ENCODE measurements around the gene SH2D1B.

Gene SH2D1B

DNA sequence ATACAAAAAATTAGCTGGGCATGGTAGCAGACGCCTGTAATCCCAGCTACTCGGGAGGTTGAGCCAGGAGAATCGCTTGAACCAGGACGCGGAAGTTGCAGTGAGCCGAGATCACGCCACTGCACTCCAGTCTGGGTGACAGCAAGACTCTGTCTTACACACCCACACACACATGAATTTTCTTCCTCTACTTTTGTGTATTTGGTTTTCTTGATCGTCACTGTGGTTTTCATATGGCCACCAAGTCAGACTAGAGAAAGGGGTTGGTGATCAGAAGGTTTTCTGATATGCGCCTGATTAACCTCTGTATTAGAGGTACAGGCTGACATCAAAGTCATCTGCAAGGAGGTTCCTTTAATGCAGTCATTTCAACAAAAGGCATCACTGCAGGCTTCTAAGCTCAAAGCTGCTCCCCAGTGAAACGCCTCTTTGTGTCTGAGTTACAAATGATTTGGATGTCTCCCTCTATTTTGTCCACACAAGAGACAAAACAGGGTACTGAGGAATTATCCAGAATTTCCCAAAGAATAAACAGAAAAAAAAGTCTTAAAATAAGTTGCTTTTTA is 11.1 kb downstream of the SH2D1B start:
- H2BK5ac ChIP-seq (ENCODE audit: low read depth, low read length, poor library complexity) = no peak overlapping the region
- H3K79me1 ChIP-seq (ENCODE audit: low read length) = no peaks in the 10 kb centered on the region
- no peak overlapping the region for H3K27ac ChIP-seq (ENCODE audit: low read depth, low read length)
- H3K4me3 ChIP-seq (ENCODE audit: low read depth, low read length) = no peak overlapping the region
- no peaks in the 10 kb centered on the region for H3K9me3 ChIP-seq (ENCODE audit: insufficient read depth, low read depth, low read length)
- H2AFZ ChIP-seq (ENCODE audit: insufficient read depth, low read length, poor library complexity) = no peak overlapping the region
- H3K14ac ChIP-seq (ENCODE audit: low read length) = no peak overlapping the region
- no peak overlapping the region for H4K8ac ChIP-seq (ENCODE audit: low read depth, low read length)
- H3K4me2 ChIP-seq (ENCODE audit: low read length) = no peak overlapping the region
- no peaks in the 10 kb centered on the region for H3K79me2 ChIP-seq (ENCODE audit: control insufficient read depth, insufficient read depth, low read length, poor library complexity)
- DNase-seq = no peak
- no peak overlapping the region for H3K4ac ChIP-seq (ENCODE audit: low read depth, low read length)
- H3K9ac ChIP-seq (ENCODE audit: low read length) = no peak overlapping the region
- peaks cover 0 to 2% of the 10 kb centered on the region in 2 experiments for H3K4me1 ChIP-seq (ENCODE audit: control insufficient read depth in 1 of 2, insufficient read depth in 2 of 2, low read length in 2 of 2)
- H3K18ac ChIP-seq (ENCODE audit: low read length) = no peak overlapping the region
- no CpG with 5 or more reads among the region's 10 CpGs for WGBS (ENCODE audit: extremely low coverage, insufficient coverage, insufficient read length)
- no peak overlapping the region for H2AK5ac ChIP-seq (ENCODE audit: low read length)
- no peaks in the 10 kb centered on the region for H3K36me3 ChIP-seq (ENCODE audit: control insufficient read depth in 1 of 2, insufficient read depth in 2 of 2, low read length in 2 of 2)
- no peak overlapping the region for H4K12ac ChIP-seq (ENCODE audit: low read depth, low read length)
- H3K23ac ChIP-seq (ENCODE audit: low read length) = no peak overlapping the region
- no peak overlapping the region for H2BK12ac ChIP-seq (ENCODE audit: low read length)
- no peak overlapping the region for H2BK120ac ChIP-seq (ENCODE audit: insufficient read depth, low read length, poor library complexity)
- H3K27me3 ChIP-seq (ENCODE audit: insufficient read depth, low read length) = no peaks in the 10 kb centered on the region
- H4K91ac ChIP-seq (ENCODE audit: low read depth, low read length) = no peak overlapping the region

- Histone ChIP-seq H3K9me3 (ENCODE audit: insufficient read depth, low read depth, low read length) (no peaks in the 10 kb centered on the region), H3K4ac (ENCODE audit: low read depth, low read length) (no peak overlapping the region), H3K4me3 (ENCODE audit: low read depth, low read length) (no peak overlapping the region), H2AK5ac (ENCODE audit: low read length) (no peak overlapping the region), H3K9ac (ENCODE audit: low read length) (no peak overlapping the region), H3K23ac (ENCODE audit: low read length) (no peak overlapping the region), H2BK120ac (ENCODE audit: insufficient read depth, low read length, poor library complexity) (no peak overlapping the region), H3K27me3 (ENCODE audit: insufficient read depth, low read length) (no peaks in the 10 kb centered on the region), H3K36me3 (ENCODE audit: control insufficient read depth in 1 of 2, insufficient read depth in 2 of 2, low read length in 2 of 2) (no peaks in the 10 kb centered on the region), H2AFZ (ENCODE audit: insufficient read depth, low read length, poor library complexity) (no peak overlapping the region), H4K8ac (ENCODE audit: low read depth, low read length) (no peak overlapping the region), H4K12ac (ENCODE audit: low read depth, low read length) (no peak overlapping the region), H3K18ac (ENCODE audit: low read length) (no peak overlapping the region), H3K14ac (ENCODE audit: low read length) (no peak overlapping the region), H3K4me1 (ENCODE audit: control insufficient read depth in 1 of 2, insufficient read depth in 2 of 2, low read length in 2 of 2) (no peaks in the 10 kb centered on the region), H2BK5ac (ENCODE audit: low read depth, low read length, poor library complexity) (no peak overlapping the region), H3K79me2 (ENCODE audit: control insufficient read depth, insufficient read depth, low read length, poor library complexity) (no peaks in the 10 kb centered on the region), H4K91ac (ENCODE audit: low read depth, low read length) (no peak overlapping the region), H2BK12ac (ENCODE audit: low read length) (no peak overlapping the region), H3K27ac (ENCODE audit: low read depth, low read length) (no peak overlapping the region), H3K79me1 (ENCODE audit: low read length) (no peaks in the 10 kb centered on the region), H3K4me2 (ENCODE audit: low read length) (no peak overlapping the region)
- DNase-seq = no peak
- no CpG with 5 or more reads among the region's 8 CpGs for WGBS (ENCODE audit: extremely low coverage, insufficient coverage, insufficient read length)
Observed at GRCh38 chr1:162398999-162399580, 12.8 kb downstream of the SH2D1B start.

- Histone ChIP-seq H2BK12ac (ENCODE audit: low read length) (no peak overlapping the region), H3K79me1 (ENCODE audit: low read length) (no peaks in the 10 kb centered on the region), H3K9me3 (ENCODE audit: insufficient read depth, low read depth, low read length) (no peaks in the 10 kb centered on the region), H3K9ac (ENCODE audit: low read length) (no peak overlapping the region), H2AK5ac (ENCODE audit: low read length) (no peak overlapping the region), H3K4me3 (ENCODE audit: low read depth, low read length) (no peak overlapping the region), H3K79me2 (ENCODE audit: control insufficient read depth, insufficient read depth, low read length, poor library complexity) (no peaks in the 10 kb centered on the region), H3K4ac (ENCODE audit: low read depth, low read length) (no peak overlapping the region), H4K12ac (ENCODE audit: low read depth, low read length) (no peak overlapping the region), H4K8ac (ENCODE audit: low read depth, low read length) (no peak overlapping the region), H2BK5ac (ENCODE audit: low read depth, low read length, poor library complexity) (no peak overlapping the region), H2BK120ac (ENCODE audit: insufficient read depth, low read length, poor library complexity) (no peak overlapping the region), H4K91ac (ENCODE audit: low read depth, low read length) (no peak overlapping the region), H2AFZ (ENCODE audit: insufficient read depth, low read length, poor library complexity) (no peak overlapping the region), H3K14ac (ENCODE audit: low read length) (no peak overlapping the region), H3K4me1 (ENCODE audit: control insufficient read depth in 1 of 2, insufficient read depth in 2 of 2, low read length in 2 of 2) (no peaks in the 10 kb centered on the region), H3K36me3 (ENCODE audit: control insufficient read depth in 1 of 2, insufficient read depth in 2 of 2, low read length in 2 of 2) (no peaks in the 10 kb centered on the region), H3K27ac (ENCODE audit: low read depth, low read length) (no peak overlapping the region), H3K4me2 (ENCODE audit: low read length) (no peak overlapping the region), H3K27me3 (ENCODE audit: insufficient read depth, low read length) (no peaks in the 10 kb centered on the region), H3K18ac (ENCODE audit: low read length) (no peak overlapping the region), H3K23ac (ENCODE audit: low read length) (no peak overlapping the region)
- WGBS (ENCODE audit: extremely low coverage, insufficient coverage, insufficient read length) = no CpG with 5 or more reads among the region's 3 CpGs
- no peak for DNase-seq
Observed at GRCh38 chr1:162397943-162398560, 13.9 kb downstream of the SH2D1B start.

GRCh38 chr1:162397039-162397448 is 14.9 kb downstream of the SH2D1B start:
- Histone ChIP-seq H3K18ac (ENCODE audit: low read length) (no peak overlapping the region), H3K14ac (ENCODE audit: low read length) (no peak overlapping the region), H3K36me3 (ENCODE audit: control insufficient read depth in 1 of 2, insufficient read depth in 2 of 2, low read length in 2 of 2) (no peaks in the 10 kb centered on the region), H2AK5ac (ENCODE audit: low read length) (no peak overlapping the region), H4K91ac (ENCODE audit: low read depth, low read length) (no peak overlapping the region), H2AFZ (ENCODE audit: insufficient read depth, low read length, poor library complexity) (no peak overlapping the region), H3K4ac (ENCODE audit: low read depth, low read length) (no peak overlapping the region), H3K4me3 (ENCODE audit: low read depth, low read length) (no peak overlapping the region), H3K27ac (ENCODE audit: low read depth, low read length) (no peak overlapping the region), H2BK120ac (ENCODE audit: insufficient read depth, low read length, poor library complexity) (no peak overlapping the region), H2BK12ac (ENCODE audit: low read length) (no peak overlapping the region), H3K23ac (ENCODE audit: low read length) (no peak overlapping the region), H4K12ac (ENCODE audit: low read depth, low read length) (no peak overlapping the region), H3K27me3 (ENCODE audit: insufficient read depth, low read length) (no peaks in the 10 kb centered on the region), H4K8ac (ENCODE audit: low read depth, low read length) (no peak overlapping the region), H3K79me2 (ENCODE audit: control insufficient read depth, insufficient read depth, low read length, poor library complexity) (no peaks in the 10 kb centered on the region), H3K4me2 (ENCODE audit: low read length) (no peak overlapping the region), H3K79me1 (ENCODE audit: low read length) (no peaks in the 10 kb centered on the region), H3K4me1 (ENCODE audit: control insufficient read depth in 1 of 2, insufficient read depth in 2 of 2, low read length in 2 of 2) (no peaks in the 10 kb centered on the region), H2BK5ac (ENCODE audit: low read depth, low read length, poor library complexity) (no peak overlapping the region), H3K9me3 (ENCODE audit: insufficient read depth, low read depth, low read length) (no peaks in the 10 kb centered on the region), H3K9ac (ENCODE audit: low read length) (no peak overlapping the region)
- DNase-seq = no peak
- no CpG with 5 or more reads among the region's 3 CpGs for WGBS (ENCODE audit: extremely low coverage, insufficient coverage, insufficient read length)
